ENCODE measurements around the gene IFI27. TPM values are rescaled to one million over a fixed set of nuclear protein-coding genes. Genes with fewer than 3 reads are reported as not detected.

The IFI27 gene
- total RNA-seq, 1 donor from 2014 or later = 3.7 TPM

GRCh38 chr14:94126419-94126677, 15.8 kb downstream of the IFI27 start:
- no peak overlapping the region for H3K4me3 Mint-ChIP-seq (ENCODE audit: unreplicated experiment)
- peaks cover 2% of the 10 kb centered on the region for H3K27me3 Mint-ChIP-seq (ENCODE audit: unreplicated experiment)
- H3K4me1 Mint-ChIP-seq (ENCODE audit: low read depth, unreplicated experiment) = no peaks in the 10 kb centered on the region
- H3K27ac Mint-ChIP-seq (ENCODE audit: unreplicated experiment) = no peak overlapping the region
- peaks cover 17% of the 10 kb centered on the region for H3K36me3 Mint-ChIP-seq (ENCODE audit: unreplicated experiment)
- H3K9me3 Mint-ChIP-seq (ENCODE audit: unreplicated experiment) = peaks cover 13% of the 10 kb centered on the region
- TF ChIP-seq, protein P1, sequence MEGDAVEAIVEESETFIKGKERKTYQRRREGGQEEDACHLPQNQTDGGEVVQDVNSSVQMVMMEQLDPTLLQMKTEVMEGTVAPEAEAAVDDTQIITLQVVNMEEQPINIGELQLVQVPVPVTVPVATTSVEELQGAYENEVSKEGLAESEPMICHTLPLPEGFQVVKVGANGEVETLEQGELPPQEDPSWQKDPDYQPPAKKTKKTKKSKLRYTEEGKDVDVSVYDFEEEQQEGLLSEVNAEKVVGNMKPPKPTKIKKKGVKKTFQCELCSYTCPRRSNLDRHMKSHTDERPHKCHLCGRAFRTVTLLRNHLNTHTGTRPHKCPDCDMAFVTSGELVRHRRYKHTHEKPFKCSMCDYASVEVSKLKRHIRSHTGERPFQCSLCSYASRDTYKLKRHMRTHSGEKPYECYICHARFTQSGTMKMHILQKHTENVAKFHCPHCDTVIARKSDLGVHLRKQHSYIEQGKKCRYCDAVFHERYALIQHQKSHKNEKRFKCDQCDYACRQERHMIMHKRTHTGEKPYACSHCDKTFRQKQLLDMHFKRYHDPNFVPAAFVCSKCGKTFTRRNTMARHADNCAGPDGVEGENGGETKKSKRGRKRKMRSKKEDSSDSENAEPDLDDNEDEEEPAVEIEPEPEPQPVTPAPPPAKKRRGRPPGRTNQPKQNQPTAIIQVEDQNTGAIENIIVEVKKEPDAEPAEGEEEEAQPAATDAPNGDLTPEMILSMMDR (IDR thresholded peaks at IDR 0.05; ENCODE audit: partially characterized antibody, unreplicated experiment) = no peak
- DNase-seq = no peak

GRCh38 chr14:94126800-94127199, 16.3 kb downstream of the IFI27 start:
- TF ChIP-seq, protein P1 (IDR thresholded peaks at IDR 0.05; ENCODE audit: partially characterized antibody, unreplicated experiment) = no peak
- DNase-seq = no peak
- peaks cover 2% of the 10 kb centered on the region for H3K27me3 Mint-ChIP-seq (ENCODE audit: unreplicated experiment)
- H3K9me3 Mint-ChIP-seq (ENCODE audit: unreplicated experiment) = peaks cover 13% of the 10 kb centered on the region
- no peaks in the 10 kb centered on the region for H3K4me1 Mint-ChIP-seq (ENCODE audit: low read depth, unreplicated experiment)
- H3K36me3 Mint-ChIP-seq (ENCODE audit: unreplicated experiment) = peaks cover 16% of the 10 kb centered on the region
- no peak overlapping the region for H3K27ac Mint-ChIP-seq (ENCODE audit: unreplicated experiment)
- no peak overlapping the region for H3K4me3 Mint-ChIP-seq (ENCODE audit: unreplicated experiment)

DNA sequence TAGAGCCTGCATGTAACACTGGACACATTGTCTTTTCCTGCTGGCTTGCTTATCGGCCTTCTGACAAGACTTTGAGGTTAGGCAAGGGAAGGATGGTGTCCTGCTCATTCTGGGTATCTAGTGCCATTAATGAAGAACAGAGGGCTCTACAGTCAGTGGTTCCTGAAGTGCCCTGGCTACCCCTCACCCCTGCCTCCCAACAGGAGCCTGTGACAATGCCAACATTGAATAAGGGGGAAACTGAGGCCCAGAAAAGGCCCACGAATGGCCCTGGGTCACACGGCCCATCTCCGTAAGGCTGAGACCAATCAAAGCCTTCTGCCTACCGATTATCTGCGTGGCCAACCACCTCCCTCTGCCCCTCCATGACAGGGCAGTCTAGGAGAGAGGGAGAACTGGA, 16.8 kb downstream of the IFI27 start:
- no peak for DNase-seq
- peaks cover 2% of the 10 kb centered on the region for H3K27me3 Mint-ChIP-seq (ENCODE audit: unreplicated experiment)
- H3K4me1 Mint-ChIP-seq (ENCODE audit: low read depth, unreplicated experiment) = no peaks in the 10 kb centered on the region
- H3K9me3 Mint-ChIP-seq (ENCODE audit: unreplicated experiment) = peaks cover 13% of the 10 kb centered on the region
- TF ChIP-seq, protein P1 (IDR thresholded peaks at IDR 0.05; ENCODE audit: partially characterized antibody, unreplicated experiment) = no peak
- H3K4me3 Mint-ChIP-seq (ENCODE audit: unreplicated experiment) = no peak overlapping the region
- peaks cover 10% of the 10 kb centered on the region for H3K36me3 Mint-ChIP-seq (ENCODE audit: unreplicated experiment)
- no peak overlapping the region for H3K27ac Mint-ChIP-seq (ENCODE audit: unreplicated experiment)

GRCh38 chr14:94128216-94128839, 17.8 kb downstream of the IFI27 start:
- TF ChIP-seq, protein P1 (IDR thresholded peaks at IDR 0.05; ENCODE audit: partially characterized antibody, unreplicated experiment) = no peak

DNA sequence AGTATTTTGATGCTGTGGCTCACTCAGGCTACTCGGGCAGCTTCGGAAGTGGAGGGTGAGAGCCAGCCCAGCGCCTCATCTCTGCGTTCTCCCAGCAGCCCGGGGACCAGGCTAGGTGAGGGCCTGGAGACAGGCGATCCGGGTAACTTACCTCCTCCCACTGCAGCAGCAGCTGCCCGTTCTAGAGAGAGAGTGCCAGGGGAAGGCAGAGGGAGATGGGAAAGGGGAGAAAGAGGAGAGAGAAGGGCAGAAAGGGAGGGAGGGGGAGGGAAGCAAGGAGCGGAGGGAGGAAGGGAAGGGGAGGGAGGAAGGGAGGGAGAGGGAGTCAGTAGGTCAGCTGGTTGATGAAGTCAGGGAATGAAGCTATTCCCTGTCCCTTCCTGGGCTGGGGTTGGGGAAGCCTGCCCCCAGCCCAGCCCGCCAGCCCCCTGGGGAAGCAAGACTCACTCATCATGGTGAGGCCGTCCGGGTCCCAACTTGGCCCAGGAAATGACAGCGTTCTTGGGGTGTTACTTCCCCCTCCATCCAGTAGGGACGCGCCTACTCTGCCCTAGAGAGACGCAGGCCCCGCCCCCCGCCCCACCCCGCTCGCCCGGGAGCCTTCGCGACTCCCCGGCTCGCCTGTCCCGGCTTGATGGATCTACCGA, 18.7 kb downstream of the IFI27 start, which contains the start of gene IFI27L2:
IFI27L2 (minus strand) TSS at position 494 of the 647 bp plus-strand sequence; CDS start at position 454, 40 bp downstream.
- Mint-ChIP-seq H3K4me1 (ENCODE audit: low read depth, unreplicated experiment) (no peaks in the 10 kb centered on the region), H3K27me3 (ENCODE audit: unreplicated experiment) (peaks cover 2% of the 10 kb centered on the region), H3K36me3 (ENCODE audit: unreplicated experiment) (no peaks in the 10 kb centered on the region), H3K4me3 (ENCODE audit: unreplicated experiment) (peak within 1 kb of the TSS; percentile 87), H3K9me3 (ENCODE audit: unreplicated experiment) (peaks cover 8% of the 10 kb centered on the region), H3K27ac (ENCODE audit: unreplicated experiment) (peak within 1 kb of the TSS; percentile 65)
- peak; percentile 75 for DNase-seq
- TF ChIP-seq, protein P1 (IDR thresholded peaks at IDR 0.05; ENCODE audit: partially characterized antibody, unreplicated experiment) = peak; percentile 26

More at GRCh38 chr14:94128216-94128839, 17.8 kb downstream of the IFI27 start:
- no peak for DNase-seq
- peak overlapping the region; percentile 87 for H3K4me3 Mint-ChIP-seq (ENCODE audit: unreplicated experiment)
- H3K4me1 Mint-ChIP-seq (ENCODE audit: low read depth, unreplicated experiment) = no peaks in the 10 kb centered on the region
- peaks cover under 1% of the 10 kb centered on the region for H3K36me3 Mint-ChIP-seq (ENCODE audit: unreplicated experiment)
- peak overlapping the region; percentile 53 for H3K27ac Mint-ChIP-seq (ENCODE audit: unreplicated experiment)
- peaks cover 2% of the 10 kb centered on the region for H3K27me3 Mint-ChIP-seq (ENCODE audit: unreplicated experiment)
- peaks cover 8% of the 10 kb centered on the region for H3K9me3 Mint-ChIP-seq (ENCODE audit: unreplicated experiment)
